EL (cell line): ENCODE measurements around the gene APOM.

Source experiments
- DNase-seq: peaks from one replicate; pipeline ENCODE4 v3.0.0-alpha.2; 2016

APOM gene

DNA sequence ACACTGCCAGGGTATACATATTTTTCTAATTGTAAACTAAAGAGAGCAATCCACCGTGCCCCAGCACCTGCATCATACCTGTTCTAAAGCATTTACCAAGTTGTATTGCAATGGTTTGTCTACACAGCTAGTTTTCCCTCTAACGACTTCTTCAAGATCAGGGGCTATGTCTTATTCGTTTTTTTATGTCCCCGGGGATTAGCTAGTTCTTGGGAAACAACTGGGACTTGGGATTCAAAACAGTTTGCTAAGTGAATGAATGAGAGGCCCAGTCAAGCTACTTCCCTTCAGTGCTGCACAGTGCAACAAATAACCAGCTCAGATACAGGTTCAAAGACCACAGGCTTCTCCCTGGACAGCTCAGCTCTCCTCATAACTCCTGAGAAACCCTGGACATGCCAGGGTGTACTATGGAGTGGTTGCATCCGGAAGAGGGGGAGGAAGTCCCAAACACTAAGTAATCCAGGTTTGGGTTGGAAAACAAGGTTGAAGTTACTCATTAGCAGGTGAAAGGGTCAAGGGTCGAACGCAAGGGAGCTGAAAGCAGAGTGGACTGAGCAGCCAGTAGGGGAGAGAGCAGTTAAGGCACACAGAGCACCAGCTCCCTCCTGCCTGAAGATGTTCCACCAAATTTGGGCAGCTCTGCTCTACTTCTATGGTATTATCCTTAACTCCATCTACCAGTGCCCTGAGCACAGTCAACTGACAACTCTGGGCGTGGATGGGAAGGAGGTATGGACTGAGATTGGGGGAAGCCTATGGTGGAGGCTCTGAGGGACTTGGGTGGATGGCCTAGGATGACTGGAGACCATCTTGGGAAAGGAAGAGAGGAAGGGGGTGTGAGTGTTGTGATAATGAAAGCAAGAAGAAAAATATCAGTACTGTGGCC lies at the start of gene APOM:
APOM (plus strand) TSS at position 546 of the 889 bp plus-strand sequence; CDS start at position 619, 73 bp downstream.
- DNase-seq, result no peak

DNA sequence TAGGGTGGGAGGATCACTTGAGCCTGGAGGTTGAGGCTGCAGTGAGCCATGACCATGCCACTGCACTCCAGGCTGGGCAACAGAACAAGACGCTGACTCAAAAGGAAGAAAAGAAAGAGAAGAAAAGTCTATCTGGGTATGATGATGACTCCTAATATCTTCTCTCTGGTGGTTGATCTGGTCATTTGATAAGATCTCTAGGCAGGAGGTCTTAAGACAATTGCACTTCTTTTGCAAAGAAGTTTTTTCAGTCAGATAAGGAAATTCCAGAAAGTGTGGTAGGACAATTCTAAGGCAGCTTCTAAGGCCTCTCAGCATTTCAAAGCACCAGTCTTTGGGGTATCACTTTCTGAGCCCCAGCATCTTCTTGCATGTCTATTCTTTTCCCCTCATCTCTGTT lies 48.4 kb upstream of the APOM start:
- no peak for DNase-seq

DNA sequence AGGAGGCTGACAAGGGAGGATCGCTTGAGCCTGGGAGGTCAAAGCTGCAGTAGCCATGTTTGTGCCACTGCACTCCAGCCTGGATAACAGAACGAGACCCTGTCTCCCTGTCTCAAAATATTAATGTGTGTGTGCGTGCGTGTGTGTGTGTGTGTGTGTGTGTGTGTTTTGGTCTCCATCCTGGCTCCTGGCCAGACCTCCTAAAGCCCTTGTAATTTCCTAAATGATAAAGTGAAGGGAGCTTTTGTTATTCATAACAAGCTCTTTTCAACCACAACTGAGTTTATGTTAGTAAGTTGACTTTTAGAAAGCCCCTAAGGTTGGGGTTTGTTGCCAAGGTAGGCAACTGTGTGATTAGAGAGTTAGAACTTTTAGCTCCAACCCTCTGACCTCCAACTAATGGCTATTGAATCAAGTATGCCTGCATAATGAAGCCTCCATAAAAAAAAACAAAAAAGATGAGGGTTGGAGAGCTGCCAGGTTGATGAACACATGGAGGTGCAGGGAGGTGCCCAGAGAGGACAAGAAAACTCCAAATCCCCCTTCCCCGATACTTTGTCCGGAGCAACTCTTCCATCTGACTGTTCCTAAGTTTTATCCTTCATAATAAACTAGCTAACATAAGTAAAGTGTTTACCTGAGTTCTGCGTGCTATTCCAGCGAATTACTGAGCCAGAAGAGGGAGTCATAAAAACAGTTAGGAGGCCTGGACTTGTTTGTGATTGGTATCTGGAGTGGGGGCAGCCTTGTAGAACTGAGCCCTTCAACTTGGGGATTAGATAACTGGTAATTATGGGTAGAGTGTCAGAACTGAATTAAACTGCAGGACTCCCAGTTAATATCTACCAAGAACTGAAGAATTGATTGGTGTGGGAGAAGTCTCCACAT lies 45.9 kb upstream of the APOM start:
- no peak for DNase-seq

DNA sequence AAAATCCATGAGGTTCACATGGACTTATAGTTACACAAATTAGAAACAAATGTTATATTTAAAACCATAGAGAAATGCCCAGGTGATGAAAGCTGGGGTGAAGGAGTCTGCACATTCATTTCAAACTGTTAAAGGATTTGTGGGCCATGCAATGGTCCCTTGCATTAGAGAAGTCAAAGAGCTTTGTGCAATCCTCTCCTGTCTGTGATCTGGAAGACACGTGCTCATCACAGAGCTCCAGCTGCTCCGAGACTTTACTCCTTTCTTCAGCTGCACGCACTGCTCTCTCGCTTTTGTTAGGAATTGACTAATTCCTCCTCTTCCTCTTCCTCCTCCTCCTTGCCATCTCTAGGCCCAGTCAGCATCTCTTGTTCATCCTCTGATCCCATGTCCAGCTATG lies 44.7 kb upstream of the APOM start:
- DNase-seq, result no peak

DNA sequence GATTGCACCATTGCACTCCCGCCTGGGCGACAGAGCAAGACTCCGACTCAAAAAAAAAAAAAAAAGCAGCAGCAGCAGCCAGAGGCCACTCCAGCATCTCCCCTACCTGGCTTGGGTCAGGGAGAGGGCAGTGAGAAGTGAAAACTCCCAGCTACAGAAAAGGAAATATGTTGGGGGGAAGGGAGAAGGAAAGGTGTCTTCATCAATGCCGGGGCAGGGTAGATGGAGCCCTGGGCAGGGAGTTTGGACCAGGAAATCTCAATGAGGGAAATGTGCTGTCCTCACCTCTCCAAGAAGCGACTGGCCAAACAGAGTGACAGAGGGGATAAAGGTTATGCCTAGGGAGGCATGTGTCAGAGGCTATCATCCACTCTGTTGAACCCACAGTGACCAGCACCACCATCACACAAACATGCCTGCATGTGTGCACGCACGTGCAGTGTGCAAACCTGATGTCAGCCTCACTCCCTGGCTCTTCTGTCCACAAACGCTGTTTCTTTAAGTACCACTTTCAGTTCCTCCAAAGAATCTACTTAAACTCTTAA lies 41.5 kb upstream of the APOM start:
- DNase-seq, result no peak

DNA sequence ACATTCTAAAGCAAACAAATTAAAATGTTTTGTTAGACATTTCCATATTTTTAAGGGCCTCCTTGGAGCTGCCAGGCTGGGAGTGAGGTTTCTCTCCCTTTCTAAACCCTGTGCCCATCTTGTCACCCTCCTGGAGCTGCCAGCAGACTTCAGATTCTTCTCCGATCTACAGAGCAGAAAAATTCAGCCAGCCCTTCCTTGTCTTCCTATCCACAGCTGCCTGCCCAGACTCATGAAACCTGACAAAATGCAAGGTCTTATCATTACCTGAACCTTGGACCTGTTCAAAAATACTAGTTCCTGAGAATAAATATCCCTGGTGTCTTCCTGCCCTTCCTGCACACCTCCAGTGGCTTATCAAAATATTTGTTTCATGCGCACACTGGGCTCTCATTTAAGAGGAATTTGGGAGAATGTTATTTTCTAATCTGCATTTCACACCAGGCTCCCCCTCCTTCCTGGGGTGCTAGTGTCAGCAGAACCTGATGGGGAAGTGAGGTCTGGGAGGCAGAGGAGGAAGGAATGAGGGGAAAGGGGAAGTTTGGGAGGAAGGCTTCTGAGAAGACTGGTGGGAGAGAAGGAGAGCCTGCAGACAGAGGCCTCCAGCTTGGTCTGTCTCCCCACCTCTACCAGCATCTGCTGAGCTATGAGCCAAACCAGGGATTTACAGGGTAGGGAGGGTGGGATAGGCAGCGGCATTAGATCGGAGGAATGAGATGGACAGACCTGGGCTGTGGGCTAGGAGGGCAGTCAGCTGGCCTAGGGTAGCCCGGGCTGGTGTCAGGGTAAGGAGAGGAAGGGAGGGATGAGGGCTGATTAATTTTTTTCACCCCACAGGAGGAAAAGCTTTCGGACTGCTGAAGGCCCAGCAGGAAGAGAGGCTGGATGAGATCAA lies 40.8 kb upstream of the APOM start, which contains the start of gene AIF1:
AIF1 (plus strand) TSS at position 551 of the 895 bp plus-strand sequence; CDS start at position 647, 96 bp downstream.
- DNase-seq, result no peak

DNA sequence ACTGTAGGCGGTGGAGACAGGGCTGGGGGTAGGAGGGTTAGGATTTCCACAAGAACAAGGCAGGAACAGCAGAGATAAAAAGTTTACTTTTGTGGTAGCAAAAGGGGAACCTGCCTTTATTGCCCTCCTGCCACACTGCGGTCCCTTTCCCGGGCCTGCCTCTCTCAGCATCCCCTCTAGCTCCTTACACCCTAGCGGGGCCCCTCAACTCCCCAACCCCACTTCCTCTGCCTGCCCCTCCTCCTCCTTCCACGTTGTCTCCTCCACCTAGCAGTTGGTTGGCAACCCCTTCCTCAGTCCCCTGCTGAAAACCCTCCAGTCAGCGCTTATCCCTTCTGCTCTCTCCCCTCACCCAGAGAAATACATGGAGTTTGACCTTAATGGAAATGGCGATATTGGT lies 39.9 kb upstream of the APOM start:
- DNase-seq, result no peak

DNA sequence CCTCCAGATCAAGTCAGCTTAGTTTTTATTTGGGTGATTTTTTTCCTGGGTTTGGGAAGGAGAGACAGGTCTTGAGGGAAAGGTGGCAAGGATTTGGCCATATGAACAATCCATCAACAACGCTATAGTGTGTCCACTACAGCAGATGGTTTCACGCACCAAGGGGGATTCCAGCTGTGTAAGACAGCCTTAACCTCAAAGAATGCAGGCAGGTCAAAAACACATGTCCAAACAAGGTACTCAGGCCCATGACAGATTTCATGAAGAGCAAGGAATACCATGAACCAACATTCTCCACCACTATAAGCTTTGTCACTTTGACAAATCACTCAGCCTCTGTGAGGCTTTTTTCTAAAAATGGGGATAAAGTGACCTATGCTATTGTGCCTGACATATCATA lies 38.7 kb upstream of the APOM start:
- DNase-seq, result no peak

DNA sequence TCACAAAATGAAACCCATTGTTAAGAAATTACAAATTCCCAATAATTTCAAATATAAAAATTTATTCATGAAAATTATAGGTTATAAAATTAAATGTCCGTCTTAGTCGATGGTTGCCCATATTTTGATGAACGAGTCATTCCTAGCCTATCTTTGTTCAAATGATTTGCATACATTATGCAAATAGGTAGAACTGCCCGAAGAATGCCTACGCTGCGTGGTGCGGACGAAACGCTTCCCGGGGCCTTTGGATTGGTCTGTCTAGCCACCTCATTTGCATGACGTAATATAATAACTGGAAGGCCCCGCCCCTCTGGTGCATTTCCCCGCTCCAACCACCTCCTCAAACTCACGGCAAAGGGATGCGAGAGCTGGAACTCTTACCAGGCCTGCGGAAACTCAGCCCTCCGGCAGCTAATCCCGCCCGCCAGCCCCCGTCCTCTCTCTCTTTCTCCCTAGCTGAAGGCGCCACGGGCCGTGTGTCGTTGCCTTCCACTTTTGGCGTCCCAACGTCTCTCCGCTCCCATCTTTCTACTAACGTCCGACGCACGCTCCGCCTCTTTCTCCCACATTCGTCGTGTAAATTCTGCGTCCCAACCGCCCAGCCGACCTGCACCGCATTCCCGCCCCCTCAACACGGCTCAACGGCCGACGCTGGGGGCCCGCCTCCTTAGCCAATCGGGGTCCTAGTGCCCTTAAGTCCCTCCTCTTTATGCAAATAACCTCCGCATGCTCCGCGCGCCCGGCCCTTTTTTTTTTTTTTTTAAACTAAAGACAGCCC lies 35.7 kb upstream of the APOM start:
- peak; percentile 100 for DNase-seq

DNA sequence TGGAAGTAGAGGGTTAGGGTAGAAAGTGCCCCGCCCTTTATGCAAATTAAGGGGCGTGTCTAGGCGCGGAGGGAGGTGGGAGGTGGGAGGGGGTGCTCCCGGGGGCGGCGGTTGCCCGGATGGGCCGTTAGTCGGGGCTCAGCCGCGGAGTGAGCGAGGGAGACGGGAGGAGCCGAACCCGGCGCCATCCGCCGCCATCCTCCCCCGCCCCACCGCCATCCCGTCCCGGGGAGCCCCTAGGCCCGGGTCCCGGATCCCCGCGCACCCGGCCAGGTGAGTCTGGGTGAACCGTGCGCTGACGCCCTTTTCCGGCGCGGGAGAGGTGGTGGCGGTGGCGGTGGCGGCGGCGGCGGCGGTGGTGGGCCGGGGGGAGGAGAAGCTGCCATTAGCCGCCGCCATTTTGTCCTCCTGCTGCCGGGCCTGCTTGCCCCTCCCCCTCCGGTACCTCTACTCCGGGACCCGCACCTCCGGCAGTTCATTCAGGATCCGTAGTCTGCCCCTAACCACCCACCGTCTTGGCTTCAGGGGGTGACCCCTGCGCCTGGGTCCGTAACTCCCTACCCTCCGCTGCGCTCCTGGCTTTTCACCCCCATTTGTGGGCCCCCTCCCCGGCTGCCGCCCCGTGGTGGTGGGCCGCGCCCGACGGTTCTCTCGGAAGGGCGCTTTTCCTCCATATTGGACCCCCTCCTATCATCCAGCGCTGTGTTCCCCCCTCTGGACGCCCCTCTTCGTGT lies 34.9 kb upstream of the APOM start, which contains the start of gene PRRC2A:
PRRC2A (plus strand) TSS at position 130 of the 734 bp plus-strand sequence. CDS start 2,075 bp downstream, outside the sequence.
- peak; percentile 81 for DNase-seq

DNA sequence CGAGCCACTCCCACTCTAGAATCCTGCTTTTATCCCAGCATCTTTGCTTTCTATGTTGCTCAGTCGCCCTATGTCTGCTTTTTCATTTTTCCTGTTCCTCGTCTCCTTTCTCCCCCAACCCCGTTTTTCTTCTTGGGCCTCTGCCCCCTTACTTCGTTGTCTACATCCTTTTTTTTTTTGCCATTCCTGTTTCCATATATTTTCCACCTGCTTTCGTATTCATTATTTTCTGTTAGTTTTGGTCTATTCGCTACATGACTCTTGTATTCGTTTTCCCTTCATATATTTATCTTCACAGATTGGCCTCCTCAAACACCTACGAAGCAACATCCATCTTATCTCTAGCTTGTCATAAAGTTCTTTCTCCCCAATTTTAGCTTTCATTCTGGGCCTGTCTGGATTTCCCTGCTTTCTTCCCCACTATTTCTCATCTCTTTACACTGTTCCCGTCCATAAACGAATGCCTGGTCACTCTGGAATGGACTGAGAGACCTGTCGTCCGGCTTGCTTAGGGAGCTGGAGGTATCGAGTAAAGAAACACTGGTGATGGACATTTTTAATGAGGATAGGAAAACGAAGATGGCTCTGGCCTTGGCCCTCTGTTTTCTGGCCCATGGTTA lies 34.3 kb upstream of the APOM start:
- no peak for DNase-seq

DNA sequence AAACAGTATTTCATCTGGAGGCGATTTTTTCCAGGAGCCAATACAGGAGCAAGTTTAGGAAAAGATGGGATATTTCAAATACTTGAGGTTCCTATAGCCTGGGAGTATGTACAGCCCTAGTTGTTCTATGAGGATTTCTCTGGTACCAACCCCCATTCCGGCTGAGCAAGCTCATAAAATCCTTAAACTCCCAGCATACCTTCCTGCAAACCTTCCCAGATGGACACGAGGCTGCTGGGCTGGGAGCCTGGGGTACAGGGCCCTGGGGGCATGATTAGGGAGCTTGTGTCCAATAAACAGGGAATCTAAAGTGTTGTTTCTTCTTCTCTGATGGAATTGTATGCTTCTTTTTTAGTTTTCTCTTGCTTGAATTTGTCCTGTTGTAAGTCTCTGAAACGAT lies 33.7 kb upstream of the APOM start:
- peak; percentile 48 for DNase-seq

DNA sequence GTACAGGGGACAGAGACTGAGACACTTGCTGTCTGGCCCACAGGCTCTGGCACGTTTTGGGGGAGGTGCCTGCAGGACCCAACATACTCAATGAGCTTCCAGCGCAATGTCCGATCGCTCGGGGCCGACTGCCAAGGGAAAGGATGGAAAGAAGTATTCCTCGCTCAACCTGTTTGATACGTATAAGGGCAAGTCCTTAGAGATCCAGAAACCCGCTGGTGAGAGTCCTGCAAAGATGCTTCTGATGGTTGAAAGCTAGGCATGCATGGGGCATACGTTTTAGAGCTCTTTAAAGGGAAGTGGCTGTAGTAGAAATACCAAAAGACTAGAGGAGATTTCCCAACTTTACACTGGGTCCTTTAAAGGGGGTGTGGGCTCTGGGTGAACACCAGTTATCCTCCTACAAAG lies 33.0 kb upstream of the APOM start:
- DNase-seq, result no peak

DNA sequence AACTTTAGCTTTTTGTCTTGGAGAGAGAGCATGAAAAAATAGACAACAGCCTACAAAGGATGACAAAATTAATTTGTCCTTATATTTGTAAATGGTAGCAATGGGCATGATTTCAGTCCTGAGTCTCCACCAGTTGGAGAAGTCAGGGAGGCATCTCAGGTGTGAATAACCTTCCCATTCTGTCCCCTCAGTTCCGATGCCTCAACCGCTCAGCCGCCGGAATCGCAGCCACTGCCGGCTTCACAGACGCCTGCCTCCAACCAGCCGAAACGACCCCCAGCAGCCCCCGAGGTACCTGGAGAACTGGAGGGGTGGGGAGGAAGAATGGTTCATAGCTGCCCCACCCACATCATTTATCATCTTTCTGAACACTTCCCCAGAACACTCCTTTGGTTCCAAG lies 31.6 kb upstream of the APOM start:
- no peak for DNase-seq

DNA sequence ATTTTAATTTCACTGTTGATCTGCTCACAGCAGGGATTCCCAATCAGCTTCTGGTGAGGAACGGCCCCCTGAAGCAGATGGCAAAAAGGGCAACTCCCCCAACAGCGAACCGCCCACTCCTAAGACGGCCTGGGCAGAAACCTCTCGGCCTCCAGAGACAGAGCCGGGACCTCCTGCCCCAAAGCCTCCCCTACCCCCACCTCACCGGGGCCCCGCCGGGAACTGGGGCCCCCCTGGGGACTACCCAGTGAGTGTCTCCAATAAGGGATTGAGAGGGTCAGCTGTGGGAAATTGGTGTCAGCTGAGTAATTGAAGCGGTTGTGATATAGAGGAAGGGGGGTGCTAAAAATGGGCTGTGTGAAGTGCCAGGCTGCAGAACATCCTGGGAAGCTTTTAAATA lies 28.7 kb upstream of the APOM start:
- no peak for DNase-seq

DNA sequence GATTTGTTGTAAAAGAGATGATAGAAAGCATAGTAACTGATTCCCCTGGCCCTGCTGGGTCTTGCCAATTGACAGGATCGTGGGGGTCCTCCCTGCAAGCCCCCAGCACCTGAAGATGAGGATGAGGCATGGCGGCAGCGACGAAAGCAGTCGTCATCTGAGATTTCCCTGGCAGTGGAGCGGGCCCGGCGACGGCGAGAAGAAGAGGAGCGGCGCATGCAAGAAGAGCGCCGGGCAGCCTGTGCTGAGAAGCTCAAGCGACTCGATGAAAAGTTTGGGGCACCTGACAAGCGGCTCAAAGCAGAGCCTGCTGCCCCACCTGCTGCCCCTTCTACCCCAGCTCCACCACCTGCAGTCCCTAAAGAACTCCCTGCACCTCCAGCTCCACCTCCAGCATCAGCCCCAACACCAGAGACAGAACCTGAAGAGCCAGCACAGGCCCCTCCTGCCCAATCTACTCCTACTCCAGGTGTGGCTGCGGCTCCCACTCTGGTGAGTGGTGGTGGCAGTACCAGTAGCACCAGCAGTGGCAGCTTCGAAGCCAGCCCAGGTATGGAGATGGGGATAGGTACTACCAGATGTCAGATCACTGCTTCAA lies 27.9 kb upstream of the APOM start:
- DNase-seq, result no peak

DNA sequence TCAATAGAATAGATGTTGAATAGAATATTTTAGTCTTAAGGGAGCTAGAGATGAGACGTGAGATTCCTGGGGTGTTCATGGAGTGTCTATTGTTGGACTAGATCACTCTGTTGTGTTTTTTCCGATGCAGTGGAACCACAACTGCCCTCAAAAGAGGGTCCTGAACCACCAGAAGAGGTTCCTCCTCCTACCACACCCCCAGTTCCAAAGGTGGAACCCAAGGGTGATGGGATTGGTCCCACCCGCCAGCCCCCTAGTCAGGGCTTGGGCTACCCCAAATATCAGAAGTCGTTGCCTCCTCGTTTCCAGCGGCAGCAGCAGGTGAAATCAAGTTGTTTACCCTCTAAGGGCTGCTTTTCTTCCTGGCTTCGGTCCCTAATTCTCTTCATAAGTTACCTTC lies 26.7 kb upstream of the APOM start:
- no peak for DNase-seq

DNA sequence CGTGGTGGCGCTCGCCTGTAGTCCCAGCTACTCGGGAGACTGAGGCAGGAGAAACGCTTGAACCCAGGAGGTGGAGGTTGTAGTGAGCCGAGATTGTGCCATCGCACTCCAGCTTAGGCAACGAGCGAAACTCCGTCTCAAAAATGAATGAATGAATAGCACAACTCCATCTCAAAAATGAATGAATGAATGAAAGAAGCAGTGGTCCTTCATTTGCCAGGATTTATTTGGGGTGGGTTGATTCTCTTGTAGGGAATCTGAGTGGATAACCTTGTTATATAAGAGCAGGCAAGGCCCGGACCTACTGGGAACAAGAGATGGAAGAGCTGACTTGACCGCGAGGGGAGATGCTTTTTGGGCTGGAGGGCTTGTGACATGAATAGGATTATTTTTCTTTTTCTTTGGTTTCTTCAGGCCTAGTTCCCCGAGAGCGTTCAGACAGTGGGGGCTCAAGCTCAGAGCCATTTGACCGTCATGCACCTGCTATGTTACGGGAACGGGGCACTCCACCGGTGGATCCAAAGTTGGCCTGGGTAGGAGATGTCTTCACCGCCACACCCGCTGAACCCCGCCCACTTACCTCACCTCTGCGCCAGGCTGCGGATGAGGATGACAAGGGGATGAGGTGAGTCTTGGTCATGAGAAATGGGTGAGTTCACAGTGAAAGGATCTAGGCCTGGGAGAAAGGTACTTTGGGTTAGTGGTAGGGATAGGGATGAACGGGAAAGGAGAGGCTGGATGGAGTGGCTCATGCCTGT lies 25.3 kb upstream of the APOM start:
- no peak for DNase-seq

DNA sequence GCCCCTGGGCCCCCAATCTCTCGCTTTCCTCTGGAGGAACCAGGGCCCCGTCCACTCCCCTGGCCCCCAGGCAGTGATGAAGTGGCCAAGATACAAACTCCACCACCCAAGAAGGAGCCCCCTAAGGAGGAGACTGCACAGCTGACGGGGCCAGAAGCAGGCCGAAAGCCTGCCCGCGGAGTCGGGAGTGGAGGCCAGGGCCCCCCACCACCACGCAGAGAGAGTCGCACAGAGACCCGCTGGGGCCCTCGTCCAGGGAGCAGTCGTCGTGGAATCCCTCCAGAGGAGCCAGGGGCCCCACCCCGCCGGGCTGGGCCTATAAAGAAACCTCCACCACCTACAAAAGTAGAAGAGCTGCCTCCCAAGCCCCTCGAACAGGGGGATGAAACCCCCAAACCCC lies 24.5 kb upstream of the APOM start:
- DNase-seq, result no peak
